Non-pigmented ciliary epithelial cell (primary cell): ENCODE data around the gene FARS2.

ENCODE experiments used
- DNase-seq: peaks from one replicate; pipeline ENCODE4 v3.0.0-alpha.2; 2010; ENCODE audit warnings: low read depth

FARS2 gene

DNA sequence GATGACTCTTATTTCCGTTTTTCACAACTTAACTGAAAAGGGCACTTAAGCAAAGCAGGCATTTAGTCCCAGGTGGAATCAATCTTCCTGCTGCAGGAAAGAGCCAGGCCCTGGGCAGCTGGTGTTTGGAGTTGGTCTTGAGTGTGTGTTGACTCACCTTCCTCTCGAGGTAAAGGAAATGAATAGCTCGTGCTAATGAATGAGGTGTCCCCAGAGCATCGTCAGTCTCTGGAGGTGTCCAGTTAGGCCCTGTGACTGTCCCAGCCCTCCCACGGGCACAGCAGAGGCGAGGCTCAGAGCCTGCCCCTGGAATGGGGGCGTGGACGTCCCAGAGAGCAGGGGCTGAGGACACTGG lies 467.7 kb downstream of the FARS2 start:
- DNase-seq: no peak

DNA sequence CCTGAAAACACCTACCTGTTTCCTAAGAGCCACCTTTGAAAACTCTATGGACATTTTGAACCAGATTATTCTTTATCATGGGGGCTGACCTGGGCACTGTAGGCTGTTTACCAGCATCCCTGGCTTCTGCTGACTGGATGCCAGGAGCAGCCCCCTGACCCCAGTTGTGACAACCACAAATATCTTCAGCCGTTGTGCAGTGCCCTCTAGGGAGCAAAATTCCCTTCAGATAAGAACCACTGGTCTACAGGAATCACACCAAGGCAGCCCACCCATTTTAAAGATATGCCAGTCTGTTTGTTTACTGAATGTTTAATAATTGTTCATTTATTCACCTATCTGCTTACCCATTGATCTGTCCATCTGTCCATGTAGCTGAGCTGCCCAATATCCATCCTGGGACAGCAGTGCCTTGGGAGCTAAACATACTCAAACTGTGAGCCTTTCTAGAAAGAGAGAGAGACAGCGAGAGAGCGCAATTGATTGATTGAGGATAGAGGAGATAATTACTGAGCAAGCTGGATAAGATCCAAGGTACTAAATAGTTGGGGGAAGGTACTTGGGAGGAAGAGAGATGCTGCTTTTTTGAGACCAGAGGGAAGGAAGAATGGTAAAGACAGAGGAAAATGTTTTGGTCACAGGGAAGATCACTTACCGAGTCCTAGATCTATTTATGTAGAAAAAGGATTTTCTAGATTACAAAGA lies 468.7 kb downstream of the FARS2 start:
- no peak for DNase-seq

GRCh38 chr6:5730585-5731263 lies 469.4 kb downstream of the FARS2 start:
- DNase-seq: no peak

DNA sequence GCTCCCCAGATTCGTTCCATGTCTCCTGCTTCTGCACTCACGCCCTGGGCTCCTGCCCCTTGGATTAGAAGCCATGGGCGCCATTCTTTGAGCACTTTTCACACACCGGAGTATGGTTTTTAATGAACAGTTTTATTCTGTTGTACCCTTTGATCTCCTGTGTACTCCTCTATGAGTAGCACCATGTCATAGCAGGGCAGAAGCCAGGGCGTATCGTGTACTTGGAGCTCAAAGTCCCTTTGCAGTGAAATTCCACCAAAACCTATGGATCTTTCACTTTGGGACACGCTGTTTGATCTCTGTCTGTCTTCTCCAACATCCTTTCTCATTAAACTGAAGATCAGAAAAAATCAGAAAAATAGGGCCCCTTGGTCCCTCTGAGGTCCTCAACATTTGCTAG lies 470.1 kb downstream of the FARS2 start:
- no peak for DNase-seq

DNA sequence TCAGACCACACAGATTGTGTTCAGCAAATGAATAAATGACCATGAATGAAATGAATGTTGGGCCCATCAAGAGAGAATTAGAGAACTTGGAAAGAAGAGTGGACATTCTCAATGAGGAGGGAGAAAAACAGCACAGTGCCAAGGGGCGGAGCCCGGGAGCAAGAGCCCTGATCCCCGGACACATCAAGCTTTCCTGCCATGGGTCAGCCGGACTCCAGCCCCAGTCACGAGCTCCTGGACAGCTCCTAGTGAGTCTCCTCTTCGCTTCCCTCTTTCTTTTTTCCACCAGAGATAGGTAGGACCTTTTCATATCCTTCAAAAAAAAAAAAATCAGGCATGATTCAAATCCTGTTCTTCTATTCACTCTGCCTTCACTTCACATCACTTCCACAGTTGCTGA lies 471.2 kb downstream of the FARS2 start:
- DNase-seq: no peak

DNA sequence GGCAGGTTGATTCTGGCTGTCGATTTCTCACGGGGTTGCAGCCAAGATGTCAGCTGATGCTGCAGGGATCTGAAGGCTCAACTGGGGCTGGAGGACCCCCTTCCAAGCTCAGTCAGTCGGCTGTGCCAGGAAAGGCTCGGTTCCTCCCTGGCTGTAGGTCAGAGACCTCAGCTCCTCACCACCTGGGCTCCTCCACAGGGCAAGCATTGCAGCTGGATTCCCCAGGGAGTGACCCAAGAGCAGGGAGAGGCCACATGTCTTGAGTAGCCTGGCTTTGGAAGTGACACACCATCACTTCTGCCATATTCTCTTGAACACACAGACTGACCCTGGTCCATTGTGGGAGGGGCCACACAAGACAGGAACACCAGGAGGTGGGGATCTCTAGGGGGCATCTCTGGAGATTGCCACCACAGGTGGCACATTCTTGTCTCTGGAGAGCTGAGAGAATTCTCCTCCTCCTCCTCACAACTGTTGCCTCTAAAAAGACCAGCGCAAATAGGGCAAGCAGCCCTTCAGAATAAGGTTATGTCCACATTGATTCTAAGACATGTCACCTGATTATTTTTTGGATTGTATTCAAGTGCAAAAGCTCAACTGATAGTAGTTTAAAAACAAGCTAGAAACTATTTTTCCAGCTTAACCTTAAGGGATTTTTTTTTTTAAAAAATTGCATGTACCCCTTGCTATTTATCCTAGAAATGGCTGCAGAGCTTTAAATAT lies 474.9 kb downstream of the FARS2 start:
- no peak for DNase-seq

- no peak for DNase-seq
Measured at GRCh38 chr6:5737460-5737859, 476.1 kb downstream of the FARS2 start.

DNA sequence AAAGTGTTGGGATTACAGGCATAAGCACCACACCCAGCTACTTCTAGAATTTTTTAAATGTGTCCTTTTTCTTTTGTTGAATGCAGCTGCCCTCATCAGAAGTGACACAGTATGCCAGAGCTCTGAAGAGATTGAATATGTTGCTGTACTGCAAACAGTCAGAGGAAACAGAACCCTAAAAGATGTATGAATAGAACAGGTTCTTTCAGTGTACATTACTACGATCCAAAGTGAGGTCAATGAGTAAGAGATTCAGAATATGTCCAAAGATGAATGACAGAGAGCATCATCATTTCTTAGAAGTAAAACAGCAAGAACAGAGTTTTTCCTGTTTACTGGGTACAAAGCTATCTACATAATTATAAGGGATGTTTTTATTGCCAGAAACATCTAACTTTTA lies 476.9 kb downstream of the FARS2 start:
- DNase-seq: no peak

DNA sequence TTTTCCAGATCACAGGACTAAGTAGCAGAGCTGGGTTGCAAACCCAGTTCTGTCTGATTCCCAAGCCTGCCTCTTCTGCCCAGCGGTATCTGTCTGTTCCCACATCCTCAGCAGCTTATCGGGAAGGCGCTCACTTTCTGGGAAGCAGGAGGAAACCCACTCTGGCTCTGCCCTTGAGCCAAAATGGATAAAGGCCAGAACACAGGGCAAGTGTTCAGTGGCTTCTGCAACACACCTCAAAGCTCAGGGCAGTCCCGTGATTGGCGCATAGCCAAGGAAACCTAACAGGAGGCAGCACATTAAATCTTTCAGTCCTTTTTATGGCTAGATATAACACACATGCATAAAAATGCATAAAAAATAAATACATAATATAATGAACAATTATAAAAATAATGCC lies 483.2 kb downstream of the FARS2 start:
- DNase-seq: no peak

- no peak for DNase-seq
Measured at GRCh38 chr6:5745081-5745480, 483.8 kb downstream of the FARS2 start.

GRCh38 chr6:5746053-5746758 lies 484.9 kb downstream of the FARS2 start:
- DNase-seq: no peak

GRCh38 chr6:5746759-5747130 lies 485.4 kb downstream of the FARS2 start:
- no peak for DNase-seq

DNA sequence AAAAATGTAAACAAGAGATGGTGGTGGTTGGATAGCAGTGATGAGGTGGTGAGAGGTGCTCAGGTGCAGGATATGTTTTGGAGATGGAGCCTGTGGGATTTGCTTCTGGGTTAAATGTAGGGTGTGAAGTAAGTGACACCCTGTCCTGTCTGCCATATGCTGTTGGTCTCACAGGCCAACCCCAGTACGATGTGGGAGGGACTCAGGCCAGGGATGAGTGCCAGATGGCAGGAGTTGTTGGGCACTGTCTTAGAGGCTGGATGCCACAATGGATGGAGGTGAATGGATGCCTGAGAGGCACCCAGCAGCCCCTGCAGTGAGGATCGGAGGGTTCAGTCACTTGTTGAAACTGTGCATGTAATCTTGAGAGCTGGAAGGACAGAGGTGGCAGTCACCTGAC lies 486.1 kb downstream of the FARS2 start:
- DNase-seq: no peak

DNA sequence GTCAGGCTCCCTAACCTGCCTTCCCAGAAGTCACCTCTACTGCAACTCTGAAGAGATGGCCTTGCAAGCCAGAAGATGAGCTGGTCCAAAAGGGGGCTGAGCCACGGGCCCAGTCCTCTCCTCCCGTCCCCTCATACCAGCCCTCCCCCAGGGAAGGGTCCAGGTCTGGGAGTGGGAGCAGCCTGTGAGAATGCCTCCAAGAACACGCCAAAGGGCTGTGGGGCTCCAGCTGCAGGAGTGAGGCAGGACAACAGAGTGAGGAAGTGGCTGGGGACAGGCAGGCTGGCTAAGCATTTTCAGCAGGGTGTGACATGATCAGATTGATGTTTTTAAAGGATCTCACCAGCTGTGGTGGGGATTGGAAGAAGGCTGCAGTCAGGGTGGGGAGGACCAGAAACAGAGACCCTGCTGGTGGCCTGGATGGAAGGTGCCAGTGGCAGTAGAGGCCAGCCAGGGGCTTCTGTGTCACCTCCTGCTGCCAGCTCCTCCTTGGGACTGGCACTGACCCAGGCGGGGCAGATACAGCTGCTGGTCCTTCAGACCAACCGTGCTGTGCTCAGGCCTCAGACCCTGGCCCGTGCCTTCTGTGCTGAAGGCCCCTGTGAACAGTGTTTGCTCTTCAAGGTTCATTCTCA lies 487.8 kb downstream of the FARS2 start:
- DNase-seq: no peak

DNA sequence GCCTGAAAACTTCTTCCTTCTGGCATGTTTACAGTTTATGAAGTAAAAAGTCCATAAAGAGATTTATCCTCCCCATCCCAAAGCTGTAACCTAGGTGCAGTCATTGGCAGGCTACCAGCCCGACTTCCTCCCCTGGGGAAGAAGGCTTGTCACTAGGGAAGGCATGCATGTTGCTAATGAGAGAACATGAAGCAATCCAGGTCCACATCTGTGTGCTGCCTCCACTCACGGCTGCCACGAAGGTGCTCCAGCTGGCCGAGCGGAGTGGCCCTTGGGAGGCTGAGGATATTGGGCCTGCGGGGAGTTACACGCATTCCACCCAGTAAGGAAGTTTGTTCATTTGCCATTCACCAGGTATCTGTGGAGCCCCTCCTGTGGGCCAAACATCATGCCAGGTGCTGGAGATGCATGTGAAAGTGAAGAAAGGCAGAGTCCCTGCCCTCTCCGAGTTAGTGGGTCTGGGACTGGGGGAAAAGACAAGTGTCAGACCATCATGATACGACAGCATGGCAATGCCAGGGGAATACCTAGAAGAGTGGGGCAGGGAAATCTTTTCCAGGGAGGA lies 488.4 kb downstream of the FARS2 start:
- DNase-seq: no peak

GRCh38 chr6:5751525-5752390 lies 490.4 kb downstream of the FARS2 start:
- no peak for DNase-seq

DNA sequence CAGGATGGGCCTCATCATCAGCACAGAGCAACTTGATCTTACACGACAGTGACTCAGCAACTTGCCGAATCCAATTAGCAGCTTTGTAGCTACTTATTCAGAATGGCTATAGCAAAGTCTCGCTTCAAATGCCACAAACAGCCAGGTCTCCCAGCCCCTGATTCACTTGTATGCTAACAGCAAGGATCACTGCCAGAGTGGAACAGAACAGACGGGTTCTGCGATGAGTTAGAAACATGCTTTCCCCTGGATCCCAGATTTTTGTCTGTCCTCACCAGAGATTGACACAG lies 491.0 kb downstream of the FARS2 start:
- peak; percentile 54 for DNase-seq

GRCh38 chr6:5753209-5753608 lies 491.9 kb downstream of the FARS2 start:
- DNase-seq: no peak

DNA sequence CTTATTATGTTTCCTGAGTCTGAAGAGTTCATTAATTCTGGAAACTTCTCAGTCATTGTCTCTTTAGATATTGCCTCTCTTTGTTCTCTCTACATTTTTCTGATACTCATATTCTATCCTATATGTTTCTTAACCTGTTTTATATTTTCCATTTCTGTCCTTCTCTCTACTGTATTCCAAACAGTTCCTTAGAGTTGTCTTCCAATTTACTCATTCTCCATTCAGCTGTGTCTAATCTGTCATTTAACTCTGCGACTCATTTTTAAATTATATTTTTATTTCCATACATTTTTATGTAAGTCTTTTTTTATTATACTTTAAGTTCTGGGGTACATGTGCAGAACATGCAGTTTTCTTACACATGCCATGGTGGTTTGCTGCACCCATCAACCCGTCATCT lies 493.6 kb downstream of the FARS2 start:
- DNase-seq: no peak

GRCh38 chr6:5759571-5759970 lies 498.3 kb downstream of the FARS2 start:
- DNase-seq: no peak

DNA sequence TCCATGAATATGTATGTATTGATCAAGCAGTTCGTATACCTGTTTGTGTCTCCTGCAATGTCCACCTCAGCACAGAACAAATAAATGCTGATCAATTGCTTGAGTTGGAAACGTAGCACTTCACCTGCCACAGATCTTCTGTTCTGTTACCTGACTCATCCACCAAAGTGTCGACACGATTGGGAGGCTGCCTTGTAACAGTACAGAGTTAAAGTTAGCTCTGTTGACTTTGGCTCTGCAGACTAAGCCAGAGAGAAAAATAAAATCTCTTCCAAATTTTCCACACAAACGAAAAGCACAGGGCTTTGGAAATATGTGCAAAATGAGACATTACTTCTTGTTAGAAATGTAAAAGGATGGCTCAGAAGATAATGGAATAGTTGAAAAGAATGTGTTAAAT lies 500.1 kb downstream of the FARS2 start:
- DNase-seq: no peak
